ENCODE data around the gene DGKK. TPM values are rescaled to one million over a fixed set of nuclear protein-coding genes. Genes with fewer than 3 reads are reported as not detected.

The DGKK gene, protein sequence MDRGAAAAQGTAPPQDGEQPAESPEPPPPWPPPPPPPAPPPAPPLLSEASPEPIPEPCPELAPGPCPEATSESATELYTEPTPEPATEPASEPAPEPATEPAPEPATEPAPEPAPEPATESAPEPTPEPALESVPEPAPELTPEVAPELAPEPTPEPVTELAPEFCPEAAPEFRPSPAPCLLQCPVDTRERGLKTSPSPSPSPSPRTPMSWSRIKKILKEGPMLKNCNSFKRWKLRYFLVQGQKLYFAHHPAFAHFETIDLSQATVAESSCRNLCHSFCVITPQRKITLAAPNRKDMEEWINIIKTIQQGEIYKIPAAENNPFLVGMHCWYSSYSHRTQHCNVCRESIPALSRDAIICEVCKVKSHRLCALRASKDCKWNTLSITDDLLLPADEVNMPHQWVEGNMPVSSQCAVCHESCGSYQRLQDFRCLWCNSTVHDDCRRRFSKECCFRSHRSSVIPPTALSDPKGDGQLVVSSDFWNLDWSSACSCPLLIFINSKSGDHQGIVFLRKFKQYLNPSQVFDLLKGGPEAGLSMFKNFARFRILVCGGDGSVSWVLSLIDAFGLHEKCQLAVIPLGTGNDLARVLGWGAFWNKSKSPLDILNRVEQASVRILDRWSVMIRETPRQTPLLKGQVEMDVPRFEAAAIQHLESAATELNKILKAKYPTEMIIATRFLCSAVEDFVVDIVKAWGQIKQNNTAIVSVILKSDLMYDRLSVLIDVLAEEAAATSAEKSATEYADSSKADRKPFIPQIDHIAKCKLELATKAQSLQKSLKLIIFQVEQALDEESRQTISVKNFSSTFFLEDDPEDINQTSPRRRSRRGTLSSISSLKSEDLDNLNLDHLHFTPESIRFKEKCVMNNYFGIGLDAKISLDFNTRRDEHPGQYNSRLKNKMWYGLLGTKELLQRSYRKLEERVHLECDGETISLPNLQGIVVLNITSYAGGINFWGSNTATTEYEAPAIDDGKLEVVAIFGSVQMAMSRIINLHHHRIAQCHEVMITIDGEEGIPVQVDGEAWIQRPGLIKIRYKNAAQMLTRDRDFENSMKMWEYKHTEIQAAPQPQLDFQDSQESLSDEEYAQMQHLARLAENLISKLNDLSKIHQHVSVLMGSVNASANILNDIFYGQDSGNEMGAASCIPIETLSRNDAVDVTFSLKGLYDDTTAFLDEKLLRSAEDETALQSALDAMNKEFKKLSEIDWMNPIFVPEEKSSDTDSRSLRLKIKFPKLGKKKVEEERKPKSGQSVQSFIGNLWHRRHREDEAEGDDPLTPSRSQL
- not detected for total RNA-seq
- long read RNA-seq, result 0 reads

DNA sequence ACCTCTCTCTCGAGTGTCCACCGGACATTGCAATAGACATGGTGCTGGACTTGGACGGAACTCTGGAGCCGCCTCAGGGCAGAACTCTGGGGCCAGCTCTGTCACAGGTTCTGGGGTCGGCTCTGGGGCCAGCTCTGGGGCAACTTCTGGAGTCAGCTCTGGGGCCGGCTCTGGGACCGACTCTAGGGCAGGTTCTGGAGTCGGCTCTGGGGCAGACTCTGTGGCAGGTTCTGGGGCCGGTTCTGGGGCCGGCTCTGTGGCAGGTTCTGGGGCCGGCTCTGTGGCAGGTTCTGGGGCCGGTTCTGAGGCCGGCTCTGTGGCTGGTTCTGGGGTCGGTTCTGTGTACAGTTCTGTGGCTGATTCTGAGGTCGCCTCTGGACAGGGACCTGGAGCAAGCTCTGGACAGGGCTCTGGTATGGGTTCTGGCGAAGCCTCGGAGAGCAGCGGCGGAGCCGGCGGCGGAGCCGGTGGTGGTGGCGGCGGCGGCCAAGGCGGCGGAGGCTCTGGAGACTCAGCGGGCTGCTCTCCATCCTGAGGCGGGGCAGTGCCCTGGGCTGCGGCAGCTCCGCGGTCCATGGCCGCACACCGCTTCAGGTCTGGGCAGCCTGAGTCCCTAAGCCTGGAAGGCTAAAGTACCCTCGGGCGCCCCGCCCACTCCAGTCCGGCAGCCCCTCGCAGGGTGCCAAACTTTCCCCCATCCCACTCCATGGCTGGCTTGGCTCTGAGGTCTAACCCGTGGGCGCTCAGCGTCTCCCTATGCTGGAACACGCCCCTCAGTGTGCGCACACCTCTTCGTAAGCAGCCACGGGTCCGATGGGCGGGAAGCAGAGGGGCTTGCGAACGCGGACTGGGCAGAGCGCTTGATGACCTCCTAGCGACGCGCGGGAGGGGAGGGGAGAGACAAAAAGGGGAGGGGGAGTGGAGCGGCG lies at the start of gene DGKK:
Gene DGKK, minus strand, starts transcription at position 723 of the 929 bp plus-strand sequence. Its CDS starts 147 bp downstream, at position 576.
- DNase-seq (ENCODE audit: low spot score), result no peak
- intact Hi-C loops (cut with DNase I), result no loop called here

DNA sequence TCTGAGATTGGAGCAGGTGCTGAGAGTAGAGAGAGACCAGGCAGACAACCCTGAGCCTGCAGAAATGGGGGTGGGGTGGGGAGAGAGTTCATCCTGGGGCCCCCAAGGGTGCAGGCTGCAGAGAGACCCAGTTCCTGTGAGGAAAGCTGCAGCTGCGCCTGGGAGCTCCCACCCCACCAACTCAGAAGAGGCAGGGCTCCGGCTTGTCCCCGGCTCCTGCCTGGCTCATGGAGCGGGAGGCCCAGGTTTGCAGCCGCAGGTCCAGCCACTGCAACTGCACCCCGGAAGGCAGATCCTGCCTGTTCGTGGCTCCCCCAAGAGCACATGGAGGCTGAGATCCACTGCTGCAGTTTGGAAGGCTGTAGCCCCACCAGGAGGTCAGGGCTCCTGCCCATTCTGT lies 44.2 kb upstream of the DGKK start:
- no peak for DNase-seq (ENCODE audit: low spot score)
- intact Hi-C loops (cut with DNase I), result no loop called here

DNA sequence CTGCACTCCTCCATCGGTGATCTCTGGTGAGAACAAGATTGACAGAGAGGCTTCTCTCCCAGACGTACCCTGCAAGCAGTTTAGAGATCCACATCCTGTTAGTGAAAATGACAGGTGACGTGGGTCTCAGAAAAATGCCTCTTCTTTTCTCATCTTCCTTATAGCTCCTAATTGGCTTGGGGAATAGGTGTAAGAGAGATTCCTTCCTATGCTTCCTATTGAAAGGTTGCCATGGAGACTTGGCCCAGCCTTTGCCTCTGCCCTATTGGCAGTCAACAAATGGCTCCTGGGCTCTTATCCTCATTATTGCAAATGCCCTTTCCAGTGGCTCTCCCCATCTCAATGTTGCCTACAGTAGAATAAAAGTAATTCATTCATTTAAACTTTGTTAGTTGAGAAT lies 26.5 kb upstream of the DGKK start:
- DNase-seq (ENCODE audit: low spot score), result no peak
- intact Hi-C loops (cut with DNase I), result no loop called here

DNA sequence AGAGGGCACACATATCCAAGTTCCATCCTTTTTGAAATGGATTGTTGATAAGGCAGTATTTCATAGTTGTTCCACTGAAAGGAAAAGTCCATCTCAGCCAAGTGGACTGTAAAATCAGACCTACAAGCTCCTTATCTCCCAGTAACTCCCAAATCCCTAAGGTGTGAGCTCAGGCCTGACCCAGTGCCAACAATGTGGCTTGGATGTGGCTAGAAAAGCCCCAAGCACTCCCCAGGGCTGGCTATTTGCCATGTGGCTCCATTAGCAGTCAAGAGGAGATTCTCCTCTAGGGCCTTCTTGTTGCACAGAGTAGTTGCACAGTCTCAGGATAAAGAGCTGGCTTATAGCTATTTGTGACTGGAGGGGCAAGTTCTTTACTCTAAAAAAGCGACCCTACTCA lies 25.0 kb upstream of the DGKK start:
- no peak for DNase-seq (ENCODE audit: low spot score)
- intact Hi-C loops (cut with DNase I), result no loop called here

DNA sequence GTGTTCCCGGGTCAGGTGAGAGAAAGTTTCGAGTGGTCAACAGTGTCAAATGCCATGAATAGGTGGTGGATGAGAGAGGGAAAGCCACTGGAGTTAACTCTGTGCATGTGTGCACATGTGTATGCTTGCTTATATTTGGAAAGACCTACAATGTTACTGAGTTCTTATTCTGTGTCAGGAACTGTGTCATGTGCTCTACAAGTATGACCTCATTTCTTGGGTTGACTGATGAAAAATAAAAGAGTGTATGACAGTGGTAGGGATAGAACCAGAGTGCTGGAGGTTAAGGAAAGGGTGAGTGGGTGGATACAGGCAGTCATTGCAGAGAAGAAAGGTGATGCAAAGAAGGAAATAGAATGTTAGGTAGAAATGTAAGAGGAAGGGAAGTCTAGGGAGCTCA lies 22.1 kb upstream of the DGKK start:
- intact Hi-C loops (cut with DNase I), result no loop called here
- no peak for DNase-seq (ENCODE audit: low spot score)

DNA sequence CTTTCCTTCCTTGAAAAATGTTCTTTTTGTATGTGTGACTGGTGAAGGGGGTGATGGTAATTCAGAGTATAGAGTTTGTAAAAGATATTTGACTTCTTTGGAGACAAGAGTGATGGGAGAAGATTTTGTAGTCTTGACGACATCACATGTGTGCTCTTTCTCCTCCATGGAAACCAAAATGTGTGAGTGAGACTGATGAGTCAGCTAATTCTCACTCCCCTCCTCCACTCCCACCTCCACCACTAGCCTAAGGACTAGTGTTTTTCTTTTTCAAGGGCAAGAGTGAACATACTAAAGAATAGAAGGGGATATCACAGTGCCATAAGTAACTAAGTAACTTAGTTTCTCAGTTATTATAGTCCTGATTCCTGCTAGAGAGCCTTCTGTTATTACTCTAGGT lies 14.0 kb upstream of the DGKK start:
- no peak for DNase-seq (ENCODE audit: low spot score)
- intact Hi-C loops (cut with DNase I), result no loop called here

DNA sequence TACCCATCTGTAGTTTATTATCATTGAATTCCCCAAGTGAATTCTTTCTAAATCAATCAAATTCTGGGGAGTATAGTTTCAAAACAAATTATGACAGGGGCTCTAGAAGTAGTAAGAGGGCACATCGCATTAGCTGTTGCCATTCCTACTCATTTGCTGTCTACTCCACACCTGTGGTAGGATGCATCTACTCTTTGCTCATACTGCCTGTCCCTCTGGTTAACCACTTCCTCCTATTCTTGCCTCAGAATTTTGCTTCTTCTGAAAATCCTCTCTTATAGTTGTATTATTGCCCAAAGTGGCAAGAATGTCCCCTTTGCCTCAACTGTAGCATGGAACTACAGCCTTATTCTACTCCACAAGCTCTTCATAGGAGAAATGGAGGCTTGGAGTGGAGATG lies 12.7 kb upstream of the DGKK start:
- intact Hi-C loops (cut with DNase I), result no loop called here
- no peak for DNase-seq (ENCODE audit: low spot score)

DNA sequence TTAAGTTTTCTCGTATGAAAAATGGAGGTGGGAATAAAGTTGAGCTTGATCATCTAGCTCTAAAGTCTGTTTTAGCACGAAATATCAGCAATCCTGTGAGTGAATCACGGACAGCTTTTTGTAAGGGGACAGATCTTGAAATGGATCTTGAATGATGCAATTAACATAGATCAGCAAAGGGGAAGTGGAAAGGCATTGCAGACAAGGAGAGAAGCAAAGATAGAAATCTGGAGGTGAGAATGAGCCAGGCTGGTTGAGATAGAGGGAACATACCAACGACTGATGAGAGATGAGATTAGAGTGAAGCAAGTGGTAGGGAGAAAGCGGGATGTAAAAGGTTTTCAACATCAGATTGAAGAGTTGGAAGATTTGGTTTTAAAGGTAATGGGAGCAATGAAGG lies 4.6 kb upstream of the DGKK start:
- intact Hi-C loops (cut with DNase I), result no loop called here
- no peak for DNase-seq (ENCODE audit: low spot score)

- intact Hi-C loops (cut with DNase I), result no loop called here
- DNase-seq (ENCODE audit: low spot score), result no peak
Measured at GRCh38 chrX:50471390-50471789, 765 bp upstream of the DGKK start.

DNA sequence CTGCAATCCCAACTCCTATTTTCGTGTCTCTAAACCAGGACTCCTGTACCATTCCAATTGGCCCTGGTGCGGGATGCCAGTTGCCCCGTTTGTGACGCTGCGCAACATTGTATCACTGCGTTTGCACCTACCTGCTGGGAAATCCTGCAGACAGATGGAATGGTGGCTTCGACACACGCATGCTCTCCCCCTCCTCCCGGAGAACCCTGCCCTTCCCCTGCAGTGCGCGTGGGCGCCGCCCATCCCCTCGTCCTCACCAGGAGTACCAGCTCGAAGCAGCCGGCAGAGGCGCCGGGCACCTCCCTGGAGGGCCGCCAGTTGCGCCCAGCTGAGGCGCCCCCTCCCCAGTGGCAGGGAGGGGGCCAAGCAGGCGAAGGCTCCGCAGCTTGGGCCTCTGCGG lies 1.4 kb downstream of the DGKK start:
- no peak for DNase-seq (ENCODE audit: low spot score)
- intact Hi-C loops (cut with DNase I), result no loop called here

- intact Hi-C loops (cut with DNase I), result no loop called here
- DNase-seq (ENCODE audit: low spot score), result no peak
Measured at GRCh38 chrX:50459615-50460014, 11.0 kb downstream of the DGKK start.

DNA sequence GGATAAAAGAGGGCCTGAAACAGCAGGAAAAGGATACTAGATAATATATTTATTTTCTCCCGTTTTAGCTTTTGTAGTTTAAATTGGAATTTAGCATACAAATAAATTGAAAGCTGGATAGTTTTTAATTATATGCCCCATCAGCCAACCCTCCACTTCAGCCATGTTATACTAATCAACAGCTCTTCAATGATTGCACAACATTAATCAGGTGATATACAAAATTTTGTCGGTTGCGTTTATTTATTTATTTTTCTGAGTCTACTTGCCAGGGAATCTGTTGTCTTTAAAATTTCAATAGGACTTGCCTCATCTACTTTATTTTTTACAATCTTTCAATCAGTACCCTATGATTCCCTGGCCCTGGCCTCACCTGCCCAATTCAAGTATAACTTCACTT lies 12.1 kb downstream of the DGKK start:
- intact Hi-C loops (cut with DNase I), result no loop called here
- DNase-seq (ENCODE audit: low spot score), result no peak

- no peak for DNase-seq (ENCODE audit: low spot score)
- intact Hi-C loops (cut with DNase I), result no loop called here
Measured at GRCh38 chrX:50456712-50457484, 13.7 kb downstream of the DGKK start.

DNA sequence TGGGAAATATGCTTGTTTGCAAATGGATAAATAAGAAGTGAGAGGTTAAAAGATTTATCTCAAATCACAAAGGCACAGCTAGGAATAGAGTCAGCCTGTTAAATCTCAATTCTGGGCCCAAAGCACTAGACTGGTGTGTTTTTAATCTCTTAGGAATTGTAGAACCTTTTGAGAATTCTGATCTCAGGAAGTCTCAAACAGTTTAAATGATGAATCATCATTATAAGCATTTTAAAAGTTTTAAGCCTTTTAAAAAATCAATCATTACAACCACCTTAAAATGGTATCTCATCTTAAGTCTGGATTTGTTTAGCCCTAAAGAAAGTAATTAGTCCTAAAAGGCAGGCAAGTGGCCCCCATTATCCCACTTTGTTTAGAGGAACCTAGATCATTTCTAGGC lies 17.8 kb downstream of the DGKK start:
- DNase-seq (ENCODE audit: low spot score), result no peak
- intact Hi-C loops (cut with DNase I), result no loop called here

DNA sequence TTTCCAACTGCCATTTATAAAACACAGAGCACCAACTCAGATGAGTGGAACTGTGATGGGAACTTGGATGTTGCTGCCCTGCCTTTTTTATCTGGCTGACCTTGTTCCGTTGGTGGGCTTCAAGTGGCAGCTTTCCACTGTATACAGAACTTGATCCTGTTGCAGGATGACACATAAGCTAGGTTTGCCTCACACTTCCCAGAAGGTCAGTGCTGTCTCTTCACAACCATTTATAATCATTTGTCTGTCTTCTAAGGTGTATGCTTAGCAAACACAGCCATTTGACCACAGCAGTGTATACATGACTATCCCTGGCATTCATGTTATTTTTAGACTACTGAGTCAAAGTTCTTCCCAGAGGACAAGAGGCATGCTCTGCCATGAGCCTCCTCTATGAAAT lies 20.3 kb downstream of the DGKK start:
- intact Hi-C loops (cut with DNase I), result no loop called here
- no peak for DNase-seq (ENCODE audit: low spot score)

DNA sequence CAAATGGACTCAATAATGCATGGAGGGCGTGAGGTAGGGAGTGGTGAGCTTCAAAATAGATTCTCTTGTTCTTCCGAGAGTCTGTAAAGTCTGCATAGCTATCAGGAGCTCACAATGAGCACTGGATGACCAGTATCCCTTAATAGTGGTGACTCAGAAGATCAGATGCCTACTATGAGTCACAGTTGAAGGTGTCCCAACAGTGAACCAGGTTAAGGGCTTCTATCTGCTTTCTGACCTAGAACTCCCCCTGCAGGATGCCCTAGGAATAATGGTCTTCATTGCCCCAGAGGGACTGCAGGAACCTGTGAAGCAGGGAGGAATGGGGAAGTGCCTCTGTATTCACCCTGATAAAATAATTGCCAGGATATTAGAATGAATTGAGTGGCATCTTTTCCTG lies 22.1 kb downstream of the DGKK start:
- DNase-seq (ENCODE audit: low spot score), result no peak
- intact Hi-C loops (cut with DNase I), result no loop called here

GRCh38 chrX:50447535-50447934 lies 23.1 kb downstream of the DGKK start:
- DNase-seq (ENCODE audit: low spot score), result no peak
- intact Hi-C loops (cut with DNase I), result no loop called here

GRCh38 chrX:50442426-50443116 lies 28.1 kb downstream of the DGKK start:
- intact Hi-C loops (cut with DNase I), result no loop called here
- no peak for DNase-seq (ENCODE audit: low spot score)
